ENCODE data around the gene MAPT.

- TF ChIP-seq CTCF (conservative IDR thresholded peaks at IDR 0.05; ENCODE audit: low read depth, low read length) = no peak
- no peak for TF ChIP-seq EZH2 (IDR thresholded peaks at IDR 0.05; ENCODE audit: borderline replicate concordance, low read depth, low read length, poor library complexity, severe bottlenecking)
Observed at GRCh38 chr17:45925311-45925710, 31.0 kb downstream of the MAPT start.

Data from A673 (cell line).